GM12878 (cell line): ENCODE results near the gene IRF4. TPM values are rescaled to one million over a fixed set of nuclear protein-coding genes. Genes with fewer than 3 reads are reported as not detected.

ENCODE experiments used
- ATF2 ChIP-seq: IDR thresholded peaks from 2 replicates; pipeline ENCODE4 v1.6.1; 2012; ENCODE audit warnings: low read length, inconsistent platforms
- ATF3 ChIP-seq: IDR thresholded peaks from 2 replicates; pipeline ENCODE4 v1.6.1; 2011; ENCODE audit warnings: low read depth, mild to moderate bottlenecking, low read length, moderate library complexity, borderline replicate concordance; ENCODE audit errors: extremely low read depth
- BCLAF1 ChIP-seq: fragments of 450-650 bp; IDR thresholded peaks from 2 replicates; pipeline ENCODE4 v1.6.1; 2017; ENCODE audit warnings: antibody characterized with exemption, mild to moderate bottlenecking, moderate library complexity
- CHD1 ChIP-seq: IDR thresholded peaks from 2 replicates; pipeline ENCODE4 v1.6.1; 2012; ENCODE audit warnings: low read depth, low read length, improper control_type of control experiment
- CREB1 ChIP-seq: IDR thresholded peaks from 2 replicates; pipeline ENCODE4 v1.6.1; 2012; ENCODE audit warnings: low read depth, mild to moderate bottlenecking, inconsistent platforms
- CREM ChIP-seq: IDR thresholded peaks from 2 replicates; pipeline ENCODE4 v1.6.1; 2014; ENCODE audit warnings: antibody characterized with exemption, low read depth
- EZH2 ChIP-seq: IDR thresholded peaks from 2 replicates; pipeline ENCODE4 v1.6.1; 2012; ENCODE audit warnings: low read depth, mild to moderate bottlenecking, control low read depth, inconsistent platforms, low read length, borderline replicate concordance; ENCODE audit not compliant: control insufficient read depth
- IKZF1 ChIP-seq: fragments of 450-650 bp; conservative IDR thresholded peaks from 2 replicates; pipeline ENCODE4 v1.6.1; 2017; ENCODE audit warnings: antibody characterized with exemption, mild to moderate bottlenecking
- JUND ChIP-seq: IDR thresholded peaks from 2 replicates; pipeline ENCODE4 v1.6.1; 2012; ENCODE audit warnings: low read depth, mild to moderate bottlenecking, low read length, improper control_type of control experiment, moderate library complexity
- MTA3 ChIP-seq: IDR thresholded peaks from 2 replicates; pipeline ENCODE4 v1.6.1; 2012; ENCODE audit warnings: low read length, inconsistent platforms, borderline replicate concordance
- POLR2AphosphoS2 ChIP-seq: IDR thresholded peaks from 2 replicates; pipeline ENCODE4 v1.6.1; 2011; ENCODE audit warnings: low read depth, mild to moderate bottlenecking, low read length, improper control_type of control experiment, moderate library complexity
- POU2F2 ChIP-seq: IDR thresholded peaks from 3 replicates; pipeline ENCODE4 v1.6.1; 2011; ENCODE audit warnings: low read depth, mild to moderate bottlenecking, low read length, borderline replicate concordance
- RBBP5 ChIP-seq: fragments of 200-600 bp; sonication (generic); conservative IDR thresholded peaks from 2 replicates; pipeline ENCODE4 v1.6.1; 2016
- RUNX3 ChIP-seq: IDR thresholded peaks from 2 replicates; pipeline ENCODE4 v1.6.1; 2012; ENCODE audit warnings: low read length, inconsistent platforms
- WRNIP1 ChIP-seq: IDR thresholded peaks from 2 replicates; pipeline ENCODE4 v1.6.1; 2011; ENCODE audit warnings: low read depth, low read length, improper control_type of control experiment, borderline replicate concordance
- YY1 ChIP-seq: IDR thresholded peaks from 2 replicates; pipeline ENCODE4 v1.6.1; 2011; ENCODE audit warnings: low read depth, mild to moderate bottlenecking, low read length
- ZBTB4 ChIP-seq: fragments of 450-650 bp; formaldehyde crosslinking; IDR thresholded peaks from 2 replicates; pipeline ENCODE4 v1.4.0; 2022; ENCODE audit warnings: mild to moderate bottlenecking, moderate library complexity
- ZBTB40 ChIP-seq: fragments of 450-650 bp; IDR thresholded peaks from 2 replicates; pipeline ENCODE4 v1.6.1; 2016; ENCODE audit warnings: mild to moderate bottlenecking, moderate library complexity, borderline replicate concordance
- ZZZ3 ChIP-seq: IDR thresholded peaks from 2 replicates; pipeline ENCODE4 v1.6.1; 2011; ENCODE audit warnings: low read depth; ENCODE audit not compliant: control insufficient read depth, insufficient read length
- polyA plus RNA-seq, 11 experiments: library from polyadenylated mRNA; depleted of rRNA in 4 of 11; unstranded in 6 of 11; stranded (reverse) in 5 of 11; fragments of >200 nt; fragmentation: Nextera tagmentation in 4 of 11; fragmentation: Illumina TruSeq in 1 of 11; extraction: Ambion mirVana in 4 of 11; extraction: Trizol in 1 of 11; gene quantifications; 1 replicate in 1 of 11; 2 replicates in 10 of 11; pipeline versions ENCODE4 v1.2.1 to v1.2.3, GENCODE V29; 2011 to 2016; ENCODE audit warnings: inconsistent platforms in 2 of 11, missing spikeins in 2 of 11, low read depth in 1 of 11
- total RNA-seq, 4 experiments: library from RNA; depleted of rRNA in 3 of 4; stranded (reverse); fragments of >200 nt in 3 of 4; fragmentation: Illumina TruSeq in 1 of 4; extraction: Trizol in 1 of 4; gene quantifications; 2 replicates each; pipeline versions ENCODE4 v1.2.1 to v1.2.3, GENCODE V29; 2013 to 2021

Gene IRF4
- total and polyA plus RNA-seq, 10 of the 15 experiments (the other 5 are each of a cell fraction or from before 2014, with no cell fraction given): 50.0 to 495 (median 257) TPM

- TF ChIP-seq ZBTB4 (CRISPR knock-in tag): no peak
- TF ChIP-seq IKZF1: no peak
- no peak for TF ChIP-seq CHD1
- TF ChIP-seq ZZZ3: no peak
- no peak for TF ChIP-seq WRNIP1
- TF ChIP-seq BCLAF1: no peak
- TF ChIP-seq CREB1: 0 out of 2 replicates have a peak, but pooled peaks have one; percentile 13
- no peak for TF ChIP-seq JUND
- no peak for TF ChIP-seq ATF3
- peak; percentile 58; the same call in 1 of the 3 replicates for TF ChIP-seq POU2F2
- no peak for TF ChIP-seq EZH2
- TF ChIP-seq POLR2AphosphoS2: peak; percentile 50; the same call in 1 of the 2 replicates
- no peak for TF ChIP-seq YY1
- TF ChIP-seq RBBP5: no peak
- peak; percentile 16; the same call in 1 of the 2 replicates for TF ChIP-seq MTA3
- TF ChIP-seq CREM: no peak
- no peak for TF ChIP-seq ZBTB40
- TF ChIP-seq RUNX3: 0 out of 2 replicates have a peak, but pooled peaks have one; percentile 11
- TF ChIP-seq ATF2: peak; percentile 38; the same call in 1 of the 2 replicates
- TF ChIP-seq, all 136 proteins: peak for 8
These were observed 16.6 kb downstream of the IRF4 start (continued) for GRCh38 chr6:408148-408547.
